GM12878 (cell line): Measurements from ENCODE around the gene GAS6. TPM values are rescaled to one million over a fixed set of nuclear protein-coding genes. Genes with fewer than 3 reads are reported as not detected.

Source experiments
- ATAC-seq: fragments of 200-7000 bp; cut with Tn5 transposase; 3 replicates; pipeline ENCODE4 v1.9.1; 2020; ENCODE audit warnings: mild to moderate bottlenecking, moderate library complexity
- BruUV-seq: library from RNA; stranded (reverse); fragments of 400-500 nt; replicated peaks from 2 replicates; lab custom pipeline; 2021; lab: Mats Ljungman, UMichigan
- CTCF ChIA-PET: fragments of 300-600 bp; sonication (Branson Sonifier 250); formaldehyde crosslinking; extraction: SDS; loops from one replicate; lab custom pipeline; 2021; ENCODE audit warnings: inconsistent platforms; lab: Yijun Ruan, JAX
- POLR2A ChIA-PET: fragments of 350-600 bp; formaldehyde crosslinking; extraction: SDS; loops from one replicate; lab custom pipeline; 2021; ENCODE audit warnings: inconsistent platforms; lab: Charles Lee
- RAD21 ChIA-PET: fragments of 300-600 bp; sonication (Branson Sonifier 250); formaldehyde crosslinking; loops from one replicate; lab custom pipeline; 2023; ENCODE audit warnings: antibody characterized with exemption; ENCODE audit not compliant: unreplicated experiment; lab: Charles Lee
- SMC1A ChIA-PET: fragments of 300-600 bp; sonication (Branson Sonifier 250); formaldehyde crosslinking; loops from one replicate; lab custom pipeline; 2023; ENCODE audit not compliant: unreplicated experiment, uncharacterized antibody; lab: Charles Lee
- DNase-seq: peaks from one replicate; pipeline ENCODE4 v3.0.0-alpha.2; 2011; ENCODE audit warnings: low read depth, low spot score
- FAIRE-seq: peaks from 3 replicates; lab custom pipeline; 2011; peaks lifted over from hg19 to GRCh38; lab: Jason Lieb, UNC
- H2AFZ ChIP-seq: 2 replicates; pipeline ENCODE4 v1.6.0; 2011; ENCODE audit warnings: low read depth, low read length, control low read depth; ENCODE audit not compliant: control insufficient read depth
- H3K27ac ChIP-seq: 2 replicates; pipeline ENCODE4 v1.5.1; 2011; ENCODE audit warnings: control low read depth; ENCODE audit not compliant: control insufficient read depth, insufficient read depth
- H3K27me3 ChIP-seq, 2 experiments: replicated peaks in 1 of 2; 2 replicates each; pipeline versions ENCODE4 v1.6.0 to v1.6.1; 2011; ENCODE audit warnings: low read length in 1 of 2; ENCODE audit not compliant: control insufficient read depth in 2 of 2, insufficient read depth in 2 of 2
- H3K36me3 ChIP-seq, 2 experiments: 2 replicates each; pipeline ENCODE4 v1.5.1; 2011; ENCODE audit warnings: low read length in 1 of 2; ENCODE audit not compliant: control insufficient read depth in 2 of 2, insufficient read depth in 2 of 2
- H3K4me1 ChIP-seq: 2 replicates; pipeline ENCODE4 v1.6.1; 2011; ENCODE audit warnings: mild to moderate bottlenecking, low read length, moderate library complexity, mixed read lengths; ENCODE audit not compliant: control insufficient read depth, insufficient read depth
- H3K4me2 ChIP-seq: 2 replicates; pipeline ENCODE4 v1.6.0; 2011; ENCODE audit warnings: control low read depth; ENCODE audit not compliant: control insufficient read depth, insufficient read depth
- H3K4me3 ChIP-seq: fragments of 200-600 bp; sonication (generic); 2 replicates; pipeline ENCODE4 v1.5.1; 2016
- H3K79me2 ChIP-seq: 2 replicates; pipeline ENCODE4 v1.6.0; 2011; ENCODE audit warnings: low read length; ENCODE audit not compliant: control insufficient read depth, insufficient read depth
- H3K9ac ChIP-seq: 2 replicates; pipeline ENCODE4 v1.8.0; 2011; ENCODE audit warnings: low read length, control low read depth, mixed read lengths; ENCODE audit not compliant: control insufficient read depth, insufficient read depth
- H3K9me3 ChIP-seq: replicated peaks from 3 replicates; pipeline ENCODE4 v1.5.1; 2011; ENCODE audit warnings: mild to moderate bottlenecking, low read length; ENCODE audit not compliant: control insufficient read depth, insufficient read depth
- H4K20me1 ChIP-seq: 2 replicates; pipeline ENCODE4 v1.6.0; 2011; ENCODE audit not compliant: control insufficient read depth, insufficient read depth
- ATF2 ChIP-seq: IDR thresholded peaks from 2 replicates; pipeline ENCODE4 v1.6.1; 2012; ENCODE audit warnings: low read length, inconsistent platforms
- CBX5 ChIP-seq: sonication (generic); IDR thresholded peaks from 2 replicates; pipeline ENCODE4 v1.6.1; 2016; ENCODE audit warnings: low read depth, moderate library complexity, mild to moderate bottlenecking, inconsistent platforms
- HDAC6 ChIP-seq: fragments of 200-600 bp; sonication (generic); IDR thresholded peaks from one replicate; pipeline ENCODE4 v1.8.0; 2017; ENCODE audit warnings: antibody characterized with exemption; ENCODE audit not compliant: unreplicated experiment
- MTA2 ChIP-seq: fragments of 450-650 bp; IDR thresholded peaks from 2 replicates; pipeline ENCODE4 v1.6.1; 2016; ENCODE audit warnings: low read depth, mild to moderate bottlenecking, moderate library complexity
- MTA3 ChIP-seq: IDR thresholded peaks from 2 replicates; pipeline ENCODE4 v1.6.1; 2012; ENCODE audit warnings: low read length, inconsistent platforms, borderline replicate concordance
- NFIC ChIP-seq: IDR thresholded peaks from 2 replicates; pipeline ENCODE4 v1.6.1; 2012; ENCODE audit warnings: low read depth, mild to moderate bottlenecking, inconsistent platforms, low read length, moderate library complexity
- NR2C1 ChIP-seq: fragments of 450-650 bp; IDR thresholded peaks from 2 replicates; pipeline ENCODE4 v1.6.1; 2017; ENCODE audit warnings: antibody characterized with exemption, mild to moderate bottlenecking, moderate library complexity
- NR2F1 ChIP-seq: fragments of 450-650 bp; conservative IDR thresholded peaks from 2 replicates; pipeline ENCODE4 v1.6.1; 2017; ENCODE audit warnings: mild to moderate bottlenecking
- SMC3 ChIP-seq: IDR thresholded peaks from 2 replicates; pipeline ENCODE4 v1.6.1; 2011; ENCODE audit warnings: low read length, improper control_type of control experiment, borderline replicate concordance
- TBL1XR1 ChIP-seq: IDR thresholded peaks from 2 replicates; pipeline ENCODE4 v1.6.1; 2012; ENCODE audit warnings: low read depth, low read length, improper control_type of control experiment
- TCF12 ChIP-seq: IDR thresholded peaks from 2 replicates; pipeline ENCODE4 v1.6.1; 2011; ENCODE audit warnings: low read depth, mild to moderate bottlenecking, low read length
- ZBTB4 ChIP-seq: fragments of 450-650 bp; formaldehyde crosslinking; IDR thresholded peaks from 2 replicates; pipeline ENCODE4 v1.4.0; 2022; ENCODE audit warnings: mild to moderate bottlenecking, moderate library complexity
- ZNF687 ChIP-seq: fragments of 450-650 bp; IDR thresholded peaks from 2 replicates; pipeline ENCODE4 v1.6.1; 2017; ENCODE audit warnings: mild to moderate bottlenecking, moderate library complexity
- WGBS: methylation state at CpG from one replicate; pipeline ENCODE4 v1.1.6; 2016; ENCODE audit warnings: low lambda C conversion rate; ENCODE audit not compliant: insufficient replicate concordance, insufficient coverage; ENCODE audit errors: missing lambda C conversion rate; 5-methylcytosine and 5-hydroxymethylcytosine counted together
- in situ Hi-C: fragments of 300-500 bp; cut with MboI; formaldehyde crosslinking; loops from 9 replicates; pipeline ENCODE4 v1.14.3; 2018; ENCODE audit warnings: mixed read lengths
- intact Hi-C: fragments of 100-400 bp; cut with micrococcal nuclease; formaldehyde crosslinking; loops from one replicate; pipeline ENCODE4 v1.14.2; 2022; ENCODE audit not compliant: unreplicated experiment
- polyA plus RNA-seq, 11 experiments: library from polyadenylated mRNA; depleted of rRNA in 4 of 11; unstranded in 6 of 11; stranded (reverse) in 5 of 11; fragments of >200 nt; fragmentation: Nextera tagmentation in 4 of 11; fragmentation: Illumina TruSeq in 1 of 11; extraction: Ambion mirVana in 4 of 11; extraction: Trizol in 1 of 11; gene quantifications; 1 replicate in 1 of 11; 2 replicates in 10 of 11; pipeline versions ENCODE4 v1.2.1 to v1.2.3, GENCODE V29; 2011 to 2016; ENCODE audit warnings: inconsistent platforms in 2 of 11, missing spikeins in 2 of 11, low read depth in 1 of 11
- total RNA-seq, 4 experiments: library from RNA; depleted of rRNA in 3 of 4; stranded (reverse); fragments of >200 nt in 3 of 4; fragmentation: Illumina TruSeq in 1 of 4; extraction: Trizol in 1 of 4; gene quantifications; 2 replicates each; pipeline versions ENCODE4 v1.2.1 to v1.2.3, GENCODE V29; 2013 to 2021

GAS6 gene
- total and polyA plus RNA-seq, 10 of the 15 experiments (the other 5 are each of a cell fraction or from before 2014, with no cell fraction given), result 0.03 to 0.59 (median 0.10) TPM; not detected in 2

- Histone ChIP-seq H4K20me1 (no peaks in the 10 kb centered on the region), H3K36me3 (no peaks in the 10 kb centered on the region), H2AFZ (no peak overlapping the region), H3K79me2 (no peaks in the 10 kb centered on the region), H3K27me3 (peaks cover 2 to 3% of the 10 kb centered on the region in 2 experiments; a peak in 3 of 4 replicates), H3K4me3 (no peak overlapping the region), H3K4me2 (no peak overlapping the region), H3K4me1 (no peaks in the 10 kb centered on the region), H3K27ac (no peak overlapping the region), H3K9ac (no peak overlapping the region), H3K9me3 (no peaks in the 10 kb centered on the region)
- in situ Hi-C loops (no loop called here), intact Hi-C loops (no loop called here)
- FAIRE-seq (no peak), DNase-seq (no peak), ATAC-seq (no peak)
- ChIA-PET CTCF (no interaction called here), POLR2A (no interaction called here), RAD21 (no interaction called here), SMC1A (no interaction called here)
- TF ChIP-seq ZNF687, result no peak
- TF ChIP-seq NR2F1, result no peak
- TF ChIP-seq ATF2, result no peak
- no peak for TF ChIP-seq TBL1XR1
- no peak for TF ChIP-seq TCF12
- TF ChIP-seq MTA3, result no peak
- TF ChIP-seq NR2C1, result no peak
- TF ChIP-seq SMC3, result no peak
- no peak for TF ChIP-seq CBX5
- TF ChIP-seq NFIC, result no peak
- TF ChIP-seq MTA2, result no peak
- TF ChIP-seq HDAC6, result no peak
- TF ChIP-seq ZBTB4 (CRISPR knock-in tag), result no peak
- WGBS, result 56% methylated on average over 22 of the region's 22 CpGs
- no TSS peak for BruUV-seq
These were observed 11.0 kb downstream of the GAS6 start for GRCh38 chr13:113852536-113853517.
